Loucy (cell line): ENCODE measurements around the gene C12orf43.

Experiments
- EZH2phosphoT487 ChIP-seq: fragments of 200-600 bp; IDR thresholded peaks from 2 replicates; pipeline ENCODE4 v1.6.1; 2018; ENCODE audit warnings: antibody characterized with exemption, mild to moderate bottlenecking, moderate library complexity, borderline replicate concordance
- TF ChIP-seq, protein P1 (sequence below): fragments of 200-600 bp; sonication (generic); conservative IDR thresholded peaks from 2 replicates; pipeline ENCODE4 v1.5.1; 2014; ENCODE audit warnings: mild to moderate bottlenecking, antibody characterized with exemption, low read length

DNA sequence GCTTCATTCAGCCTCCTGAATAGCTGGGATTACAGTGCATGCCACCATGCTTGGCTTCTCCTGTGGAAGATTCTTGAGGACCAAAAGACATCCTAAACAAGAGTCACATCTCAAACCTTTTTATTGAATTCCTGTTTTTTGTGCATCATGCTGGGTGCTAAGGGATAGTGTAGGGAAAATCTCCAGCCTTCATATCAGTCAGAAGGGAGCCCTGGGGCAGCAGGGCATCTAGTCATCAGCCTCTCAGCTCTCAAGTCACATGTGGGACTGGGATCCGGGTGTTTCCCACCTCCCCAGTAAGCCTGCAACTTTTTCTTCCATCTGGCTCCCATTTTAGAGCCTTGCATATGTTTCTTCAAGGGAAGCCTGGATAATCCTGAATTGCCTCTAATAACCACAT lies 47.8 kb upstream of the C12orf43 start:
- TF ChIP-seq EZH2phosphoT487, result no peak
- TF ChIP-seq, protein P1, sequence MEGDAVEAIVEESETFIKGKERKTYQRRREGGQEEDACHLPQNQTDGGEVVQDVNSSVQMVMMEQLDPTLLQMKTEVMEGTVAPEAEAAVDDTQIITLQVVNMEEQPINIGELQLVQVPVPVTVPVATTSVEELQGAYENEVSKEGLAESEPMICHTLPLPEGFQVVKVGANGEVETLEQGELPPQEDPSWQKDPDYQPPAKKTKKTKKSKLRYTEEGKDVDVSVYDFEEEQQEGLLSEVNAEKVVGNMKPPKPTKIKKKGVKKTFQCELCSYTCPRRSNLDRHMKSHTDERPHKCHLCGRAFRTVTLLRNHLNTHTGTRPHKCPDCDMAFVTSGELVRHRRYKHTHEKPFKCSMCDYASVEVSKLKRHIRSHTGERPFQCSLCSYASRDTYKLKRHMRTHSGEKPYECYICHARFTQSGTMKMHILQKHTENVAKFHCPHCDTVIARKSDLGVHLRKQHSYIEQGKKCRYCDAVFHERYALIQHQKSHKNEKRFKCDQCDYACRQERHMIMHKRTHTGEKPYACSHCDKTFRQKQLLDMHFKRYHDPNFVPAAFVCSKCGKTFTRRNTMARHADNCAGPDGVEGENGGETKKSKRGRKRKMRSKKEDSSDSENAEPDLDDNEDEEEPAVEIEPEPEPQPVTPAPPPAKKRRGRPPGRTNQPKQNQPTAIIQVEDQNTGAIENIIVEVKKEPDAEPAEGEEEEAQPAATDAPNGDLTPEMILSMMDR, result no peak
